GM12891 (cell line): ENCODE data around the gene PSME4.

ENCODE experiments used
- POLR2AphosphoS5 ChIP-seq: IDR thresholded peaks from 2 replicates; pipeline ENCODE4 v1.6.1; 2011; ENCODE audit warnings: low read depth, low read length, control low read depth
- POU2F2 ChIP-seq: IDR thresholded peaks from 2 replicates; pipeline ENCODE4 v1.6.1; 2011; ENCODE audit warnings: low read depth, mild to moderate bottlenecking, control low read depth, low read length, moderate library complexity
- SPI1 ChIP-seq: IDR thresholded peaks from 2 replicates; pipeline ENCODE4 v1.6.1; 2011; ENCODE audit warnings: low read depth, low read length, control low read depth

GRCh38 chr2:53941749-53942148, 29.0 kb downstream of the PSME4 start:
- TF ChIP-seq POLR2AphosphoS5 (no peak), SPI1 (no peak; the same call in 1 of the 2 replicates), POU2F2 (no peak)
